HepG2 (cell line): Measurements from ENCODE around the gene TPX2. TPM values are rescaled to one million over a fixed set of nuclear protein-coding genes. Genes with fewer than 3 reads are reported as not detected.

Experiments
- ARNT2 ChIP-seq: sonication (generic); formaldehyde crosslinking; IDR thresholded peaks from 2 replicates; pipeline ENCODE4 v1.8.0; 2022; ENCODE audit warnings: mild to moderate bottlenecking, low read depth, missing genetic modification reagents, moderate library complexity
- CAMTA2 ChIP-seq: sonication (generic); formaldehyde crosslinking; IDR thresholded peaks from 2 replicates; pipeline ENCODE4 v1.4.0; 2020; ENCODE audit warnings: mild to moderate bottlenecking, missing genetic modification reagents, borderline replicate concordance
- JUN ChIP-seq: sonication (generic); formaldehyde crosslinking; IDR thresholded peaks from 2 replicates; pipeline ENCODE4 v1.4.0; 2020; ENCODE audit warnings: mild to moderate bottlenecking, missing genetic modification reagents
- KLF11 ChIP-seq: IDR thresholded peaks from 2 replicates; pipeline ENCODE4 v1.6.1; 2016; ENCODE audit warnings: missing compliant biosample characterization
- MTF2 ChIP-seq: sonication (generic); formaldehyde crosslinking; IDR thresholded peaks from 2 replicates; pipeline ENCODE4 v1.5.0; 2020; ENCODE audit warnings: missing genetic modification reagents, borderline replicate concordance
- PCBP1 ChIP-seq: fragments of 200-400 bp; formaldehyde crosslinking; IDR thresholded peaks from 2 replicates; pipeline ENCODE4 v1.6.1; 2017; ENCODE audit warnings: mild to moderate bottlenecking, low read depth, low read length, borderline replicate concordance
- SSRP1 ChIP-seq: IDR thresholded peaks from 2 replicates; pipeline ENCODE4 v1.6.1; 2016; ENCODE audit warnings: control low read depth
- TAF1 ChIP-seq: sonication (generic); formaldehyde crosslinking; IDR thresholded peaks from 2 replicates; pipeline ENCODE4 v1.4.0; 2020; ENCODE audit warnings: missing genetic modification reagents
- ZFP36L2 ChIP-seq: sonication (generic); formaldehyde crosslinking; IDR thresholded peaks from 2 replicates; pipeline ENCODE4 v1.4.0; 2020; ENCODE audit warnings: missing genetic modification reagents
- ZMYM3 ChIP-seq: sonication (generic); formaldehyde crosslinking; IDR thresholded peaks from 2 replicates; pipeline ENCODE4 v1.5.1; 2020; ENCODE audit warnings: mild to moderate bottlenecking, missing genetic modification reagents
- ZNF143 ChIP-seq: sonication (generic); formaldehyde crosslinking; IDR thresholded peaks from 2 replicates; pipeline ENCODE4 v1.4.0; 2020; ENCODE audit warnings: missing genetic modification reagents
- ZNF235 ChIP-seq: sonication (generic); formaldehyde crosslinking; IDR thresholded peaks from 2 replicates; pipeline ENCODE4 v1.8.1; 2023; ENCODE audit warnings: mild to moderate bottlenecking, missing genetic modification reagents, borderline replicate concordance
- ZNF274 ChIP-seq: sonication (generic); formaldehyde crosslinking; IDR thresholded peaks from 2 replicates; pipeline ENCODE4 v1.5.1; 2020; ENCODE audit warnings: mild to moderate bottlenecking, missing genetic modification reagents
- ZNF292 ChIP-seq: sonication (generic); formaldehyde crosslinking; IDR thresholded peaks from 2 replicates; pipeline ENCODE4 v1.8.1; 2022; ENCODE audit warnings: mild to moderate bottlenecking, low read depth, missing genetic modification reagents, borderline replicate concordance
- ZNF441 ChIP-seq: sonication (generic); formaldehyde crosslinking; IDR thresholded peaks from 2 replicates; pipeline ENCODE4 v1.7.0; 2021; ENCODE audit warnings: missing genetic modification reagents, borderline replicate concordance
- ZNF460 ChIP-seq: sonication (generic); formaldehyde crosslinking; IDR thresholded peaks from 2 replicates; pipeline ENCODE4 v1.5.1; 2020; ENCODE audit warnings: missing genetic modification reagents, mild to moderate bottlenecking, borderline replicate concordance
- ZNF496 ChIP-seq: sonication (generic); formaldehyde crosslinking; IDR thresholded peaks from 2 replicates; pipeline ENCODE4 v1.8.1; 2023; ENCODE audit warnings: mild to moderate bottlenecking, moderate library complexity, missing genetic modification reagents; ENCODE audit not compliant: insufficient replicate concordance
- ZNF556 ChIP-seq: sonication (generic); formaldehyde crosslinking; IDR thresholded peaks from 2 replicates; pipeline ENCODE4 v1.4.0; 2020; ENCODE audit warnings: mild to moderate bottlenecking, missing genetic modification reagents, borderline replicate concordance
- polyA plus RNA-seq, 8 experiments: library from polyadenylated mRNA; depleted of rRNA in 3 of 8; stranded (reverse) in 7 of 8; unstranded in 1 of 8; fragments of >200 nt; fragmentation: Illumina TruSeq in 4 of 8; extraction: Trizol in 4 of 8; gene quantifications; 2 replicates each; pipeline versions ENCODE4 v1.2.1 to v1.2.3, GENCODE V29; 2011 to 2016; ENCODE audit warnings: low read depth in 4 of 8, missing spikeins in 1 of 8, mixed read lengths in 1 of 8; ENCODE audit not compliant: insufficient read depth in 1 of 8
- total RNA-seq, 5 experiments: library from RNA; depleted of rRNA; stranded (reverse); fragments of >200 nt; fragmentation: Illumina TruSeq; extraction: Trizol; gene quantifications; 2 replicates each; pipeline ENCODE4 v1.2.3, GENCODE V29; 2016; ENCODE audit warnings: low read depth in 1 of 5
- TF ChIP-seq, protein P1 (sequence below): sonication (generic); formaldehyde crosslinking; conservative IDR thresholded peaks from 2 replicates; pipeline ENCODE4 v1.4.0; 2020; ENCODE audit warnings: missing genetic modification reagents
- TF ChIP-seq, protein P2 (sequence below), 2 experiments: fragments of 450-650 bp in 1 of 2; sonication (generic) in 1 of 2; formaldehyde crosslinking; IDR thresholded peaks; 2 replicates each; pipeline versions ENCODE4 v1.5.0 to v1.8.0; 2020 to 2022; ENCODE audit warnings: mild to moderate bottlenecking in 1 of 2, missing genetic modification reagents in 1 of 2
- TF ChIP-seq, protein P3 (sequence below): IDR thresholded peaks from 2 replicates; pipeline ENCODE4 v1.6.1; 2018; ENCODE audit warnings: missing genetic modification reagents, mild to moderate bottlenecking, missing compliant biosample characterization
- TF ChIP-seq, protein P4 (sequence below): sonication (generic); formaldehyde crosslinking; IDR thresholded peaks from 2 replicates; pipeline ENCODE4 v1.4.0; 2020; ENCODE audit warnings: mild to moderate bottlenecking, low read depth, missing genetic modification reagents
- TF ChIP-seq, protein P5 (sequence below): sonication (generic); formaldehyde crosslinking; IDR thresholded peaks from 2 replicates; pipeline ENCODE4 v1.9.0; 2022; ENCODE audit warnings: low read depth, missing genetic modification reagents

Gene TPX2
- total and polyA plus RNA-seq, 2 of the 13 experiments (the other 11 are each of a cell fraction or from before 2014, with no cell fraction given) = 34.3 to 124 TPM

DNA sequence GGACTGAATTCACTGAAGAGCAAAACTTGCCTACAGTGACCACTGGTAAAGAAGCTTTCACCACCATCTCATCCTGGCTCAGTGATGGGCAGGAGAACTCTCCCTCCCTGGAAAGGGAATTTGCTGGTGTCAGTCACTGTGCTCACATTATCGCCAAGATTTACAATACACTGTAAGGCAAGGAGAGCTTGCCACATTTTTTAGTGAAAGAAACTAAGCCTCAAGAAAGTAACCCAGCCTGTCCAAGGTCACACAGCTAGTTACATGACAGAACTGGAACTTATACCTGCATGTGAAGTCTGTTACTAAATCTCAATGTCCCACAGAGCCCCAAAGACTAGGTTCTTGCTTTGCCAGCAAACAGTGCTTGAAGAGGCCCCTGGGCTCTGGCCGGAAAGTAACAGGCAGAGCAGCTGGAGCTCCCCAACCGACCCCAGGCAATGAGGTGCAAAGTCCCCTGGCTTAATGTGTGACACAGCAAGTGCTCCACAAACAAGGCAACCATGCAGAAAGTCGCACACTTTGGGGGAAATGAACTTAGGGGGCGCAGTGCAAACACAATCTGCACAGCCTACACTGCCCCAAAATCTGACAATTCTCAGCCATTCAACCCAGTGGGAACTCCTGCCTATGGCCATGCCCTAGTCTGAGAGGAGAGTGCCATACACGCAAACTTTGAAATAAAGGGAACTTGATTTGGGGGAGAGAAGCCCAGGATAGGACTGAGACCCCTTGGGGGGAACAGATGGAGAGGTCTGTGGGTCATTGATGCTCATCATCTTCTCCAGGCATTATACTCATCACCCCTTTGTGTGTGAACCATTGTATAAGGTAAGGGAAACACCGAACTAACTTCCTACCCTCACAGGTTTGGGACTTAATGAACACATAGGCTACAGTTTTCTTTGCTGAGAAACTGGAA lies 18.3 kb upstream of the TPX2 start (continued):
- TF ChIP-seq, protein P1, sequence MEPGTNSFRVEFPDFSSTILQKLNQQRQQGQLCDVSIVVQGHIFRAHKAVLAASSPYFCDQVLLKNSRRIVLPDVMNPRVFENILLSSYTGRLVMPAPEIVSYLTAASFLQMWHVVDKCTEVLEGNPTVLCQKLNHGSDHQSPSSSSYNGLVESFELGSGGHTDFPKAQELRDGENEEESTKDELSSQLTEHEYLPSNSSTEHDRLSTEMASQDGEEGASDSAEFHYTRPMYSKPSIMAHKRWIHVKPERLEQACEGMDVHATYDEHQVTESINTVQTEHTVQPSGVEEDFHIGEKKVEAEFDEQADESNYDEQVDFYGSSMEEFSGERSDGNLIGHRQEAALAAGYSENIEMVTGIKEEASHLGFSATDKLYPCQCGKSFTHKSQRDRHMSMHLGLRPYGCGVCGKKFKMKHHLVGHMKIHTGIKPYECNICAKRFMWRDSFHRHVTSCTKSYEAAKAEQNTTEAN (CRISPR knock-in tag) = peak; percentile 77
- TF ChIP-seq ZNF235 (peak; percentile 95), ZNF556 (CRISPR knock-in tag) (peak; percentile 55; the same call in 1 of the 2 replicates), ZFP36L2 (CRISPR knock-in tag) (0 out of 2 replicates have a peak, but pooled peaks have one; percentile 88), CAMTA2 (CRISPR knock-in tag) (peak; percentile 87; the same call in 1 of the 2 replicates), SSRP1 (peak; percentile 87), KLF11 (CRISPR knock-in tag) (peak; percentile 79), ZNF143 (CRISPR knock-in tag) (peak; percentile 34; the same call in 1 of the 2 replicates), ZNF292 (CRISPR knock-in tag) (peak; percentile 68; the same call in 1 of the 2 replicates), ZMYM3 (CRISPR knock-in tag) (peak; percentile 86), ZNF441 (CRISPR knock-in tag) (peak; percentile 84; the same call in 1 of the 2 replicates), ZNF460 (CRISPR knock-in tag) (peak; percentile 46; the same call in 1 of the 2 replicates), JUN (peak; percentile 85), ARNT2 (CRISPR knock-in tag) (peak; percentile 39; the same call in 1 of the 2 replicates), ZNF274 (CRISPR knock-in tag) (no peak; the same call in 1 of the 2 replicates), ZNF496 (CRISPR knock-in tag) (no peak), TAF1 (CRISPR knock-in tag) (peak; percentile 74), PCBP1 (no peak), MTF2 (CRISPR knock-in tag) (peak; percentile 49; the same call in 1 of the 2 replicates)
- TF ChIP-seq, protein P2, sequence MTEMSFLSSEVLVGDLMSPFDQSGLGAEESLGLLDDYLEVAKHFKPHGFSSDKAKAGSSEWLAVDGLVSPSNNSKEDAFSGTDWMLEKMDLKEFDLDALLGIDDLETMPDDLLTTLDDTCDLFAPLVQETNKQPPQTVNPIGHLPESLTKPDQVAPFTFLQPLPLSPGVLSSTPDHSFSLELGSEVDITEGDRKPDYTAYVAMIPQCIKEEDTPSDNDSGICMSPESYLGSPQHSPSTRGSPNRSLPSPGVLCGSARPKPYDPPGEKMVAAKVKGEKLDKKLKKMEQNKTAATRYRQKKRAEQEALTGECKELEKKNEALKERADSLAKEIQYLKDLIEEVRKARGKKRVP (CRISPR knock-in tag; IDR thresholded peaks at IDR 0.05) = peak in 1 of 2 experiments; percentile 74; a peak in 1 of 4 replicates
- TF ChIP-seq, protein P3, sequence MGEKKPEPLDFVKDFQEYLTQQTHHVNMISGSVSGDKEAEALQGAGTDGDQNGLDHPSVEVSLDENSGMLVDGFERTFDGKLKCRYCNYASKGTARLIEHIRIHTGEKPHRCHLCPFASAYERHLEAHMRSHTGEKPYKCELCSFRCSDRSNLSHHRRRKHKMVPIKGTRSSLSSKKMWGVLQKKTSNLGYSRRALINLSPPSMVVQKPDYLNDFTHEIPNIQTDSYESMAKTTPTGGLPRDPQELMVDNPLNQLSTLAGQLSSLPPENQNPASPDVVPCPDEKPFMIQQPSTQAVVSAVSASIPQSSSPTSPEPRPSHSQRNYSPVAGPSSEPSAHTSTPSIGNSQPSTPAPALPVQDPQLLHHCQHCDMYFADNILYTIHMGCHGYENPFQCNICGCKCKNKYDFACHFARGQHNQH (CRISPR knock-in tag) = peak; percentile 94
- TF ChIP-seq, protein P4, sequence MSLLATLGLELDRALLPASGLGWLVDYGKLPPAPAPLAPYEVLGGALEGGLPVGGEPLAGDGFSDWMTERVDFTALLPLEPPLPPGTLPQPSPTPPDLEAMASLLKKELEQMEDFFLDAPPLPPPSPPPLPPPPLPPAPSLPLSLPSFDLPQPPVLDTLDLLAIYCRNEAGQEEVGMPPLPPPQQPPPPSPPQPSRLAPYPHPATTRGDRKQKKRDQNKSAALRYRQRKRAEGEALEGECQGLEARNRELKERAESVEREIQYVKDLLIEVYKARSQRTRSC (CRISPR knock-in tag) = no peak
- TF ChIP-seq, protein P5, sequence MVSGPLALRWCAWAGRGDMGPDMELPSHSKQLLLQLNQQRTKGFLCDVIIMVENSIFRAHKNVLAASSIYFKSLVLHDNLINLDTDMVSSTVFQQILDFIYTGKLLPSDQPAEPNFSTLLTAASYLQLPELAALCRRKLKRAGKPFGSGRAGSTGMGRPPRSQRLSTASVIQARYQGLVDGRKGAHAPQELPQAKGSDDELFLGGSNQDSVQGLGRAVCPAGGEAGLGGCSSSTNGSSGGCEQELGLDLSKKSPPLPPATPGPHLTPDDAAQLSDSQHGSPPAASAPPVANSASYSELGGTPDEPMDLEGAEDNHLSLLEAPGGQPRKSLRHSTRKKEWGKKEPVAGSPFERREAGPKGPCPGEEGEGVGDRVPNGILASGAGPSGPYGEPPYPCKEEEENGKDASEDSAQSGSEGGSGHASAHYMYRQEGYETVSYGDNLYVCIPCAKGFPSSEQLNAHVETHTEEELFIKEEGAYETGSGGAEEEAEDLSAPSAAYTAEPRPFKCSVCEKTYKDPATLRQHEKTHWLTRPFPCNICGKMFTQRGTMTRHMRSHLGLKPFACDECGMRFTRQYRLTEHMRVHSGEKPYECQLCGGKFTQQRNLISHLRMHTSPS (CRISPR knock-in tag) = peak; percentile 51; the same call in 1 of the 2 replicates
